Smooth muscle cell (in vitro differentiated cells): Measurements from ENCODE around the gene PSMD11. TPM values are rescaled to one million over a fixed set of nuclear protein-coding genes. Genes with fewer than 3 reads are reported as not detected.

Experiments used
- DNase-seq: peaks from one replicate; lab custom pipeline; 2025; ENCODE audit not compliant: unreplicated experiment; lab: John Stamatoyannopoulos, UW
- H2AFZ ChIP-seq: fragments of 200-600 bp; sonication (generic); 2 replicates; pipeline ENCODE4 v1.6.0; 2016; ENCODE audit warnings: antibody characterized with exemption, low read depth, mild to moderate bottlenecking
- H3F3A ChIP-seq: fragments of 200-600 bp; sonication (generic); 2 replicates; pipeline ENCODE4 v1.6.0; 2017; ENCODE audit warnings: antibody characterized with exemption, low read depth
- H3K27ac ChIP-seq: fragments of 200-600 bp; sonication (generic); 2 replicates; pipeline ENCODE4 v1.5.1; 2016; ENCODE audit warnings: low read depth, mild to moderate bottlenecking
- H3K27me3 ChIP-seq: fragments of 200-600 bp; sonication (generic); 2 replicates; pipeline ENCODE4 v1.6.1; 2016; ENCODE audit warnings: low read depth, mild to moderate bottlenecking
- H3K36me3 ChIP-seq: fragments of 200-600 bp; sonication (generic); 2 replicates; pipeline ENCODE4 v1.5.1; 2016; ENCODE audit warnings: low read depth
- H3K4me1 ChIP-seq: fragments of 200-600 bp; sonication (generic); 2 replicates; pipeline ENCODE4 v1.5.1; 2016; ENCODE audit warnings: low read depth
- H3K4me2 ChIP-seq: fragments of 200-600 bp; sonication (generic); 2 replicates; pipeline ENCODE4 v1.6.0; 2016; ENCODE audit warnings: mild to moderate bottlenecking
- H3K4me3 ChIP-seq: fragments of 200-600 bp; sonication (generic); 2 replicates; pipeline ENCODE4 v1.5.1; 2016; ENCODE audit warnings: mild to moderate bottlenecking
- H3K79me2 ChIP-seq: fragments of 200-600 bp; sonication (generic); 2 replicates; pipeline ENCODE4 v1.6.0; 2016; ENCODE audit warnings: low read depth, mild to moderate bottlenecking
- H3K9ac ChIP-seq: fragments of 200-600 bp; sonication (generic); 2 replicates; pipeline ENCODE4 v1.6.0; 2016; ENCODE audit warnings: low read depth
- H3K9me3 ChIP-seq: fragments of 200-600 bp; sonication (generic); replicated peaks from 2 replicates; pipeline ENCODE4 v1.5.1; 2016; ENCODE audit warnings: low read depth
- H4K20me1 ChIP-seq: fragments of 200-600 bp; sonication (generic); 2 replicates; pipeline ENCODE4 v1.6.0; 2016; ENCODE audit warnings: low read depth
- WGBS: methylation state at CpG from one replicate; pipeline ENCODE4 v1.1.7; 2016; ENCODE audit warnings: low lambda C conversion rate; 5-methylcytosine and 5-hydroxymethylcytosine counted together
- polyA plus RNA-seq: library from polyadenylated mRNA; unstranded; fragments of >200 nt; fragmentation: Nextera tagmentation; extraction: Ambion mirVana; gene quantifications from 2 replicates; pipeline ENCODE4 v1.2.1, GENCODE V29; 2016
- total RNA-seq: library from RNA; depleted of rRNA; stranded (reverse); fragments of >200 nt; gene quantifications from 2 replicates; pipeline ENCODE4 v1.2.3, GENCODE V29; 2014
- TF ChIP-seq, protein P1 (sequence below): fragments of 200-600 bp; sonication (generic); IDR thresholded peaks from 2 replicates; pipeline ENCODE4 v1.5.1; 2017; ENCODE audit warnings: borderline replicate concordance, mild to moderate bottlenecking, antibody characterized with exemption; ENCODE audit not compliant: insufficient read depth, poor library complexity, severe bottlenecking

The PSMD11 gene
- total and polyA plus RNA-seq, 2 experiments from 2014 or later = 46.9 to 150 TPM

DNA sequence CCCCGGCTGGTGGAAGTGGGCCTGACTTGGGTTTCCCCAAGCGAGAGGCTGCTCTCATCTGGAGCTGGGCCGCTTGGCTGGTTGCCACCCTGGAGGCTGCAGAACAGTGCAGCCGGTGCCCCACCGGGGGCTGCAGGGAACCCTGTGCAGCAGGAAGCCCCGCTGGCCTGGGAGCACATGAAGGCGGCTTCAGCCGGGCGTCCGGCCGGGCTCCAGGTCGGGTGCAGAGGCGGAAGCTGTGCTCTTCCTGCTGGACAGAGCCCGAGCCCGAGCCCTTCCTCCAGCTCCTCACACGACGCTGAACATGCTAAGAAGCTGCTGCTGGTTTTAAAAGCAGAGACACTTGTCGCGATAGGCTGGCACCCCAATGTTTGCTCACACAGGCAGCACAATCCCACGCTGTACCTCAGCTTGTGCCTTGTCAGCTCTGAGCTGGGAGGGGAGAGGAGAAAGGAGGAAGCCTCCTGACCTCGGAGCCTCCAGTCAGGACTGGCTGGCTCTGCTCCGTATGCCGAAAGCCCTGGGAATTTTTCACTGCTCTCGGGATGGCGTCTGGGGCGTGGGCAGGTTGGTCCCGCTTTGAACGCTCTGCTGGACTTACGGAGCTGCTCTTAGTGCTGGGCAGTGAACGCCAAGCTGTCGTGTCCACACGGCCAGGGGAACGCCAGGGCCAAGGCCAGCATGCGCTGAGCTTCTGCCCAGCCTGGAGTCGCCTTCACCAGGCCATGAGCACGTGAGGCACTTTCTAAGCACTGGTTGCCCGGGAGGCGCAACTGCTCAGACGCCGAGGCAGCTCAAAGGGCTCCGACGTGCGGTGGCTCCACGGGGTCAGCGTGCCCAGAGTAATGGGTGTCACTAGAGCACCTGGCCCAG, 51.3 kb downstream of the PSMD11 start:
- Histone ChIP-seq H3F3A (no peaks in the 10 kb centered on the region), H3K36me3 (no peaks in the 10 kb centered on the region), H2AFZ (no peak overlapping the region), H3K27me3 (no peaks in the 10 kb centered on the region), H3K4me2 (peak overlapping the region; percentile 70), H3K4me3 (no peak overlapping the region), H3K27ac (peak overlapping the region; percentile 94), H4K20me1 (no peaks in the 10 kb centered on the region), H3K4me1 (no peaks in the 10 kb centered on the region), H3K9me3 (no peaks in the 10 kb centered on the region), H3K9ac (no peak overlapping the region), H3K79me2 (no peaks in the 10 kb centered on the region)
- 86% methylated on average over 45 of the region's 45 CpGs for WGBS
- DNase-seq = no peak
- TF ChIP-seq, protein P1, sequence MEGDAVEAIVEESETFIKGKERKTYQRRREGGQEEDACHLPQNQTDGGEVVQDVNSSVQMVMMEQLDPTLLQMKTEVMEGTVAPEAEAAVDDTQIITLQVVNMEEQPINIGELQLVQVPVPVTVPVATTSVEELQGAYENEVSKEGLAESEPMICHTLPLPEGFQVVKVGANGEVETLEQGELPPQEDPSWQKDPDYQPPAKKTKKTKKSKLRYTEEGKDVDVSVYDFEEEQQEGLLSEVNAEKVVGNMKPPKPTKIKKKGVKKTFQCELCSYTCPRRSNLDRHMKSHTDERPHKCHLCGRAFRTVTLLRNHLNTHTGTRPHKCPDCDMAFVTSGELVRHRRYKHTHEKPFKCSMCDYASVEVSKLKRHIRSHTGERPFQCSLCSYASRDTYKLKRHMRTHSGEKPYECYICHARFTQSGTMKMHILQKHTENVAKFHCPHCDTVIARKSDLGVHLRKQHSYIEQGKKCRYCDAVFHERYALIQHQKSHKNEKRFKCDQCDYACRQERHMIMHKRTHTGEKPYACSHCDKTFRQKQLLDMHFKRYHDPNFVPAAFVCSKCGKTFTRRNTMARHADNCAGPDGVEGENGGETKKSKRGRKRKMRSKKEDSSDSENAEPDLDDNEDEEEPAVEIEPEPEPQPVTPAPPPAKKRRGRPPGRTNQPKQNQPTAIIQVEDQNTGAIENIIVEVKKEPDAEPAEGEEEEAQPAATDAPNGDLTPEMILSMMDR = no peak

DNA sequence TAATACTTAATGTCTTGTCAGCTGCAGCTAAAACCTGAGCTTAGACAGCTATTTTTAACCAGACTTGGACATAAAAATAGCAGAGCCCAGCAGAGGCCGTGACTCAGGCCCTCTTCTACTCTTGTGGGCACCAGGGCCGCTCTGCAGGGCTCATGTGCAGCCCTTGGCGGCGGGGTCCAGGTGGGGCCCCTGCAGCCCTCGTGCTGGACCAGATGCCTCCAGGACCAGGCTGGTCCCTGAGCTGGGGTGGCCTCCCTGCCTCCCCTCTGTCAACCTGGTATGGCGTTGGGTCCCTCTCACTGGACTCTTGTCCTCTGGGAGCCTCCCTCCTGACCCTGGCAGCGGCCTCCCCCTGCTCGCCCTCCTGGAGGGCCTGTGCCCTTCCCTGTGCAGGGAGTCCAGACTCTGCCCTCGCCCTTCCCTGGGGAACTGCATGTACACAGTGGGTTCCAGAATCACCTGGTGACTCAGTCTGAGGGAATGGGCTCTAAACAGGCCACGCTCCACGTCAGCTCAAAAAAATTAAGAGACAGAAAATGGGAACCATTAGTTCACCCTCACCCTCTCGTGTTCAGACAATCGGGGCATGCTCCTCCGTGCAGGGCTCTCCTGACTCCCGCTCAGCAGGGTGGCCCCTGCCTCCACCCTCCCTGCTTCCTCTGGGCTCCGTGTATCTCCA, 52.2 kb downstream of the PSMD11 start:
- Histone ChIP-seq H3K4me2 (peak overlapping the region; percentile 70), H3K79me2 (no peaks in the 10 kb centered on the region), H3K4me1 (no peaks in the 10 kb centered on the region), H3K27ac (peak overlapping the region; percentile 94), H3K36me3 (no peaks in the 10 kb centered on the region), H2AFZ (no peak overlapping the region), H3F3A (no peaks in the 10 kb centered on the region), H3K9ac (no peak overlapping the region), H3K4me3 (no peak overlapping the region), H3K9me3 (no peaks in the 10 kb centered on the region), H4K20me1 (no peaks in the 10 kb centered on the region), H3K27me3 (no peaks in the 10 kb centered on the region)
- DNase-seq = no peak
- 53% methylated on average over 16 of the region's 16 CpGs for WGBS
- TF ChIP-seq, protein P1 = no peak

DNA sequence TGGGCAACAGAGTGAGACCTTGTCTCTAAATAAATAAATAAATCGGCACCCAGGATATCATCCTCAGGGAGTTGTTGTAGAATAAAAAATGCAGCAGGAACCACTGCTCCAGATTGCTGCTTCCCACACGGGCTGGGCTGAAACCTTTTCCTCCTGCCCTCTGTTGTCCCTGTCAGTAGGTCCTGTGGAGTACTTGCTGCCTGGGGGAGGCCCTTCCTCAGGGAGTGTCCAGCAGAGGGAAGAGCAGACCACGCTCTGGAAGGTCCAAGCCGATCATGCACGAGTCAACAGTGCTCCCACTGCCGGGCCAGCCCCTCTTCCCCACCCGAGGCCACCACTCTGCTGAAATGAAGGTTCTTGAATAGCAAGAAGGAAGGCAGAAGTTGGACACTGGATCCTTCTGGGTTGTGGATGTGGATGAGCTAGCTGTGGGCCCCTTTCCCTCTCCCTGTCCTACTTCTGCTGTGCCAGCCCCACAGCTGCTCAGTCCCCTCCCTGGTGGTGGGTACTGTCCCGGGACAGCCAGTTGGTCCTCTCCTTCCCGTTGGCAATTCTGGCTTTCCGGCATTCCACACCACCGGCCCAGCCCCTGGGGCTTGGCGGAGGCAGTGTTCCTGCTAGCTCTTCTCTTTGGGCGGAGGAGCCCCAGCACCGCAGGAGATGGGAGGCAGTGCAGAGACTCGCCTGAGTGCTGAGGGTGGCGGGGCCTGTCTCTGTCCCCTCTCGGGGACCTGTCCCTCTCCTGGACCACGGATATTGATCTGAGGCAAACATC, 53.3 kb downstream of the PSMD11 start:
- Histone ChIP-seq H3K9me3 (no peaks in the 10 kb centered on the region), H3F3A (no peaks in the 10 kb centered on the region), H3K9ac (no peak overlapping the region), H3K27me3 (no peaks in the 10 kb centered on the region), H2AFZ (no peak overlapping the region), H3K4me3 (no peak overlapping the region), H3K27ac (peak overlapping the region; percentile 94), H3K4me1 (no peaks in the 10 kb centered on the region), H3K79me2 (no peaks in the 10 kb centered on the region), H3K36me3 (no peaks in the 10 kb centered on the region), H3K4me2 (no peak overlapping the region), H4K20me1 (no peaks in the 10 kb centered on the region)
- DNase-seq = no peak
- TF ChIP-seq, protein P1 = no peak
- WGBS = 87% methylated on average over 18 of the region's 18 CpGs
